IMR-90 (cell line): ENCODE measurements around the gene CMIP. TPM values are rescaled to one million over a fixed set of nuclear protein-coding genes. Genes with fewer than 3 reads are reported as not detected.

Source experiments
- ATAC-seq: fragments of 200-7000 bp; cut with Tn5 transposase; 2 replicates; pipeline ENCODE4 v1.9.1; 2020; ENCODE audit warnings: low read depth, mild to moderate bottlenecking, moderate library complexity
- BruUV-seq: library from RNA; stranded (reverse); fragments of 400-500 nt; replicated peaks from 2 replicates; lab custom pipeline; 2021; lab: Mats Ljungman, UMichigan
- CTCF ChIA-PET: fragments of 300-600 bp; formaldehyde crosslinking; extraction: SDS; loops from one replicate; lab custom pipeline; 2021; ENCODE audit warnings: antibody characterized with exemption; lab: Yijun Ruan, JAX
- POLR2A ChIA-PET: fragments of 300-600 bp; sonication (Branson Sonifier 250); formaldehyde crosslinking; loops from one replicate; lab custom pipeline; 2022; ENCODE audit warnings: antibody characterized with exemption; ENCODE audit not compliant: unreplicated experiment; lab: Charles Lee
- DNase-seq: peaks from one replicate; pipeline ENCODE4 v3.0.0; 2013
- H2AFZ ChIP-seq: replicated peaks from 2 replicates; pipeline ENCODE3; 2013; ENCODE audit warnings: low read length, mild to moderate bottlenecking; ENCODE audit not compliant: poor library complexity
- H2AK5ac ChIP-seq: 2 replicates; pipeline ENCODE4 v1.6.1; 2013; ENCODE audit warnings: low read depth, low read length, inconsistent platforms
- H2AK9ac ChIP-seq: replicated peaks from 2 replicates; pipeline ENCODE3; 2013; ENCODE audit warnings: mild to moderate bottlenecking, low read depth, low read length, moderate library complexity; ENCODE audit not compliant: poor library complexity
- H2BK120ac ChIP-seq: 2 replicates; pipeline ENCODE4 v1.6.1; 2013; ENCODE audit warnings: low read depth, low read length, inconsistent platforms
- H2BK15ac ChIP-seq: 3 replicates; pipeline ENCODE4 v1.6.1; 2013; ENCODE audit warnings: low read depth, low read length, inconsistent platforms
- H2BK20ac ChIP-seq: 2 replicates; pipeline ENCODE4 v1.6.1; 2013; ENCODE audit warnings: low read depth, mild to moderate bottlenecking, inconsistent platforms, low read length, moderate library complexity
- H2BK5ac ChIP-seq: 2 replicates; pipeline ENCODE4 v1.6.1; 2013; ENCODE audit warnings: mild to moderate bottlenecking, low read depth, low read length, inconsistent platforms; ENCODE audit not compliant: poor library complexity, severe bottlenecking
- H3K14ac ChIP-seq: replicated peaks from 2 replicates; pipeline ENCODE4 v1.6.1; 2013; ENCODE audit warnings: low read depth, low read length, inconsistent platforms
- H3K18ac ChIP-seq: 2 replicates; pipeline ENCODE4 v1.6.1; 2013; ENCODE audit warnings: low read depth, low read length, control low read depth
- H3K23ac ChIP-seq: 2 replicates; pipeline ENCODE4 v1.6.1; 2013; ENCODE audit warnings: low read depth, low read length, inconsistent platforms
- H3K27ac ChIP-seq: 2 replicates; pipeline ENCODE4 v1.5.1; 2013; ENCODE audit warnings: mild to moderate bottlenecking, control low read depth, low read length; ENCODE audit not compliant: insufficient read depth
- H3K27me3 ChIP-seq: 2 replicates; pipeline ENCODE4 v1.6.1; 2013; ENCODE audit warnings: low read length; ENCODE audit not compliant: control insufficient read depth, insufficient read depth
- H3K36me3 ChIP-seq: 2 replicates; pipeline ENCODE4 v1.6.1; 2013; ENCODE audit warnings: low read length, mixed read lengths; ENCODE audit not compliant: control insufficient read depth, insufficient read depth
- H3K4ac ChIP-seq: 2 replicates; pipeline ENCODE4 v1.6.1; 2013; ENCODE audit warnings: low read depth, low read length, inconsistent platforms
- H3K4me1 ChIP-seq: 2 replicates; pipeline ENCODE4 v1.6.1; 2013; ENCODE audit warnings: low read length, mixed read lengths; ENCODE audit not compliant: control insufficient read depth, insufficient read depth
- H3K4me2 ChIP-seq: 2 replicates; pipeline ENCODE4 v1.6.1; 2013; ENCODE audit warnings: low read depth, mild to moderate bottlenecking, control low read depth, low read length, moderate library complexity
- H3K4me3 ChIP-seq: 2 replicates; pipeline ENCODE4 v1.5.1; 2013; ENCODE audit warnings: low read depth, mild to moderate bottlenecking, control low read depth, low read length, moderate library complexity; ENCODE audit not compliant: insufficient read depth
- H3K56ac ChIP-seq: 2 replicates; pipeline ENCODE4 v1.6.1; 2013; ENCODE audit warnings: low read length, inconsistent platforms; ENCODE audit not compliant: insufficient read depth; ENCODE audit errors: extremely low read depth
- H3K79me1 ChIP-seq, 2 experiments: 2 replicates each; pipeline ENCODE4 v1.6.1; 2013; ENCODE audit warnings: low read length in 2 of 2, inconsistent platforms in 1 of 2, low read depth in 1 of 2
- H3K9ac ChIP-seq: 2 replicates; pipeline ENCODE4 v1.6.1; 2013; ENCODE audit warnings: low read depth, low read length, control low read depth
- H3K9me1 ChIP-seq: 2 replicates; pipeline ENCODE4 v1.6.1; 2013; ENCODE audit warnings: low read length, inconsistent platforms; ENCODE audit not compliant: insufficient read depth
- H3K9me3 ChIP-seq: 2 replicates; pipeline ENCODE4 v1.6.1; 2013; ENCODE audit warnings: low read length; ENCODE audit not compliant: control insufficient read depth, insufficient read depth
- H4K20me1 ChIP-seq: 2 replicates; pipeline ENCODE4 v1.6.1; 2013; ENCODE audit warnings: low read length, inconsistent platforms; ENCODE audit not compliant: insufficient read depth
- H4K5ac ChIP-seq: 2 replicates; pipeline ENCODE4 v1.6.1; 2013; ENCODE audit warnings: mild to moderate bottlenecking, low read depth, low read length, control low read depth
- H4K8ac ChIP-seq, 2 experiments: 2 replicates each; pipeline ENCODE4 v1.6.1; 2013; ENCODE audit warnings: low read depth in 2 of 2, low read length in 2 of 2, control low read depth in 1 of 2, inconsistent platforms in 1 of 2
- H4K91ac ChIP-seq: 2 replicates; pipeline ENCODE4 v1.6.1; 2013; ENCODE audit warnings: low read depth, low read length, inconsistent platforms; ENCODE audit not compliant: insufficient read depth
- CEBPB ChIP-seq: IDR thresholded peaks from 2 replicates; pipeline ENCODE4 v1.6.1; 2012; ENCODE audit warnings: low read depth, low read length, improper control_type of control experiment
- POLR2A ChIP-seq: IDR thresholded peaks from 2 replicates; pipeline ENCODE4 v1.6.1; 2012; ENCODE audit warnings: mild to moderate bottlenecking, low read depth, low read length
- WGBS, 2 experiments: methylation state at CpG; one replicate each; pipeline versions ENCODE4 v1.1.5 to v1.1.7; 2013; ENCODE audit warnings: missing lambda C conversion rate in 2 of 2; ENCODE audit not compliant: insufficient read length in 1 of 2; ENCODE audit errors: extremely low coverage in 2 of 2; 5-methylcytosine and 5-hydroxymethylcytosine counted together
- dilution Hi-C: fragments of 300-500 bp; cut with HindIII; formaldehyde crosslinking; loops from one replicate; pipeline ENCODE4 v1.14.3; 2018; ENCODE audit warnings: low sequenced_read_pairs; ENCODE audit not compliant: unreplicated experiment
- in situ Hi-C: fragments of 300-500 bp; cut with MboI; formaldehyde crosslinking; loops from 3 replicates; pipeline ENCODE4 v1.14.3; 2019; ENCODE audit warnings: low sequenced_read_pairs, inconsistent platforms, mixed read lengths
- intact Hi-C: fragments of 100-400 bp; cut with micrococcal nuclease; formaldehyde crosslinking; loops from 2 replicates; pipeline ENCODE4 v1.10.0; 2022
- polyA plus RNA-seq, 3 experiments: library from polyadenylated mRNA; depleted of rRNA; stranded (reverse); fragments of >200 nt; gene quantifications; 2 replicates each; pipeline ENCODE4 v1.2.3, GENCODE V29; 2012; ENCODE audit warnings: low replicate concordance in 1 of 3
- total RNA-seq: library from RNA; depleted of rRNA; stranded (reverse); fragments of >200 nt; gene quantifications from 2 replicates; pipeline ENCODE4 v1.2.3, GENCODE V29; 2012
- TF ChIP-seq, protein P1 (sequence below): fragments of 150-350 bp; IDR thresholded peaks from 2 replicates; pipeline ENCODE4 v1.6.1; 2016; ENCODE audit warnings: low read depth, mild to moderate bottlenecking, low read length, moderate library complexity, borderline replicate concordance

Gene CMIP
- total and polyA plus RNA-seq, 2 of the 4 experiments (the other 2 are of a cell fraction), result 3.2 to 11.6 TPM

DNA sequence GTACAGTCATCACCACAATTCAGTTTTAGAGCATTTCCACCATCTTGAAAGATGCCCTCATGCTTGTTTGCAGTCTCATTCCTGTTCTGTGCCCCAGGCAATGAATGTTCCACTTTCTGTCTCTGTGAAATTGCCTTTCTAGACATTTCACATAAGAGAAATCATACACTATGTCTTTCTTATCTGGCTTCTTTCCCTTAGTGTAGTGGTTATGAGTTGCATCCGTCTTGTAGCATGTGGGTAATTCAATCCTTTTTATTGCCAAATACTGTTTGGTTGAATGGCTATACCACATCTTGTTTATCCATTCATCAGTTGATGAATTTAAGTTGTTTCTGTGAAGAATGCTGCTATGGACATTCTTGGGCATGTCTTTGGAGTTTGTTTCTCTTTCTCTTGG, 202.0 kb downstream of the CMIP start:
- in situ Hi-C loops, result no loop called here

More for the DNA sequence above, 202.0 kb downstream of the CMIP start:
- DNase-seq (peak; percentile 84), ATAC-seq (peak; percentile 46)
- Histone ChIP-seq H2AFZ (no peak overlapping the region), H3K4me2 (no peak overlapping the region; the same call in 1 of the 2 replicates), H3K9ac (no peak overlapping the region), H2BK120ac (no peak overlapping the region), H3K9me3 (peaks cover 3% of the 10 kb centered on the region), H4K5ac (no peak overlapping the region), H4K8ac (no peak overlapping the region), H2AK9ac (no peak overlapping the region), H3K79me1 (peaks cover 27 to 52% of the 10 kb centered on the region in 2 experiments), H3K4me1 (peaks cover 20% of the 10 kb centered on the region), H3K27me3 (no peaks in the 10 kb centered on the region), H2AK5ac (no peak overlapping the region), H3K36me3 (peaks cover 5% of the 10 kb centered on the region; the same call in 1 of the 2 replicates), H3K4me3 (no peak overlapping the region), H3K4ac (no peak overlapping the region), H2BK15ac (no peak overlapping the region), H4K91ac (no peak overlapping the region), H2BK20ac (no peak overlapping the region), H3K27ac (no peak overlapping the region), H3K23ac (no peak overlapping the region), H4K20me1 (peaks cover 65% of the 10 kb centered on the region), H3K14ac (no peak overlapping the region), H3K9me1 (peaks cover 13% of the 10 kb centered on the region), H3K18ac (no peak overlapping the region), H2BK5ac (no peak overlapping the region), H3K56ac (no peak overlapping the region)
- TF ChIP-seq POLR2A (no peak), CEBPB (peak; percentile 77)
- TF ChIP-seq, protein P1, sequence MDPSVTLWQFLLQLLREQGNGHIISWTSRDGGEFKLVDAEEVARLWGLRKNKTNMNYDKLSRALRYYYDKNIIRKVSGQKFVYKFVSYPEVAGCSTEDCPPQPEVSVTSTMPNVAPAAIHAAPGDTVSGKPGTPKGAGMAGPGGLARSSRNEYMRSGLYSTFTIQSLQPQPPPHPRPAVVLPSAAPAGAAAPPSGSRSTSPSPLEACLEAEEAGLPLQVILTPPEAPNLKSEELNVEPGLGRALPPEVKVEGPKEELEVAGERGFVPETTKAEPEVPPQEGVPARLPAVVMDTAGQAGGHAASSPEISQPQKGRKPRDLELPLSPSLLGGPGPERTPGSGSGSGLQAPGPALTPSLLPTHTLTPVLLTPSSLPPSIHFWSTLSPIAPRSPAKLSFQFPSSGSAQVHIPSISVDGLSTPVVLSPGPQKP, result no peak
- WGBS, 2 experiments, result no CpG with 5 or more reads among the region's 1 CpG
- dilution Hi-C loops (no loop called here), intact Hi-C loops (no loop called here)
- POLR2A ChIA-PET, result no interaction called here
- CTCF ChIA-PET, result no interaction called here
- no TSS peak for BruUV-seq
